H1 (cell line): ENCODE measurements around the gene RNF38. TPM values are rescaled to one million over a fixed set of nuclear protein-coding genes. Genes with fewer than 3 reads are reported as not detected.

Source experiments
- BCL11A ChIP-seq, 2 experiments: IDR thresholded peaks; one replicate each; pipeline ENCODE4 v1.6.1; 2011; ENCODE audit warnings: low read depth in 2 of 2, low read length in 2 of 2, mild to moderate bottlenecking in 2 of 2
- CBX5 ChIP-seq: fragments of 300-800, 300-1000 bp; sonication (generic); IDR thresholded peaks from 2 replicates; pipeline ENCODE4 v1.7.1; 2016; ENCODE audit warnings: antibody characterized with exemption, low read length, low read depth
- CHD1 ChIP-seq: IDR thresholded peaks from 2 replicates; pipeline ENCODE4 v1.6.1; 2012; ENCODE audit warnings: low read depth, low read length, improper control_type of control experiment
- CTBP2 ChIP-seq: IDR thresholded peaks from 2 replicates; pipeline ENCODE4 v1.7.0; 2011; ENCODE audit warnings: borderline replicate concordance, mild to moderate bottlenecking, moderate library complexity, mixed read lengths, low read length; ENCODE audit not compliant: insufficient read depth, insufficient read length
- JUND ChIP-seq: IDR thresholded peaks from 2 replicates; pipeline ENCODE4 v1.6.1; 2011; ENCODE audit warnings: mild to moderate bottlenecking, improper control_type of control experiment, low read length
- POU5F1 ChIP-seq: IDR thresholded peaks from 2 replicates; pipeline ENCODE4 v1.6.1; 2011; ENCODE audit warnings: low read depth, mild to moderate bottlenecking, low read length, moderate library complexity
- RFX5 ChIP-seq: IDR thresholded peaks from 2 replicates; pipeline ENCODE4 v1.6.1; 2011; ENCODE audit warnings: low read depth, low read length, improper control_type of control experiment, borderline replicate concordance
- RNF2 ChIP-seq: fragments of 200-900, 300-1000 bp; sonication (generic); IDR thresholded peaks from 2 replicates; pipeline ENCODE4 v1.7.1; 2016; ENCODE audit warnings: borderline replicate concordance, low read depth, mild to moderate bottlenecking, antibody characterized with exemption, low read length; ENCODE audit not compliant: poor library complexity, severe bottlenecking; ENCODE audit errors: missing control alignments
- SIN3A ChIP-seq, 2 experiments: IDR thresholded peaks in 1 of 2; conservative IDR thresholded peaks in 1 of 2; 2 replicates each; pipeline ENCODE4 v1.6.1; 2011 to 2012; ENCODE audit warnings: low read length in 2 of 2, improper control_type of control experiment in 1 of 2, low read depth in 1 of 2, mild to moderate bottlenecking in 1 of 2
- SIRT6 ChIP-seq: IDR thresholded peaks from one replicate; pipeline ENCODE4 v1.7.1; 2012; ENCODE audit warnings: low read length, inconsistent platforms
- SP2 ChIP-seq: IDR thresholded peaks from 2 replicates; pipeline ENCODE4 v1.6.1; 2012; ENCODE audit warnings: mild to moderate bottlenecking, low read length, inconsistent platforms
- polyA plus RNA-seq, 7 experiments: library from polyadenylated mRNA; depleted of rRNA in 3 of 7; stranded (reverse) in 5 of 7; unstranded in 2 of 7; fragments of >200 nt in 5 of 7; fragments of 200-250 nt in 2 of 7; gene quantifications; 1 replicate in 5 of 7; 2 replicates in 1 of 7; 4 replicates in 1 of 7; pipeline versions ENCODE4 v1.2.1 to v1.2.3, GENCODE V29; 2011 to 2013; ENCODE audit warnings: missing spikeins in 2 of 7, mixed read lengths in 2 of 7
- total RNA-seq: library from RNA; stranded (reverse); fragmentation: NEBNext Ultra II Directional; extraction: Animal tissue kit (Norgen Biotek cat#: 25700); gene quantifications from 2 replicates; pipeline ENCODE4 v1.2.1, GENCODE V29; 2021
- TF ChIP-seq, protein P1 (sequence below): fragments of 300-600 bp; sonication (generic); IDR thresholded peaks from 2 replicates; pipeline ENCODE4 v1.7.1; 2012; ENCODE audit warnings: low read length, moderate library complexity, mild to moderate bottlenecking, inconsistent platforms; ENCODE audit not compliant: insufficient replicate concordance

RNF38 gene
- total and polyA plus RNA-seq, 2 of the 8 experiments (the other 6 are each of a cell fraction or from before 2014, with no cell fraction given) = 54.9 to 60.9 TPM

GRCh38 chr9:36442710-36443109, 42.6 kb upstream of the RNF38 start (continued):
- TF ChIP-seq, protein P1, sequence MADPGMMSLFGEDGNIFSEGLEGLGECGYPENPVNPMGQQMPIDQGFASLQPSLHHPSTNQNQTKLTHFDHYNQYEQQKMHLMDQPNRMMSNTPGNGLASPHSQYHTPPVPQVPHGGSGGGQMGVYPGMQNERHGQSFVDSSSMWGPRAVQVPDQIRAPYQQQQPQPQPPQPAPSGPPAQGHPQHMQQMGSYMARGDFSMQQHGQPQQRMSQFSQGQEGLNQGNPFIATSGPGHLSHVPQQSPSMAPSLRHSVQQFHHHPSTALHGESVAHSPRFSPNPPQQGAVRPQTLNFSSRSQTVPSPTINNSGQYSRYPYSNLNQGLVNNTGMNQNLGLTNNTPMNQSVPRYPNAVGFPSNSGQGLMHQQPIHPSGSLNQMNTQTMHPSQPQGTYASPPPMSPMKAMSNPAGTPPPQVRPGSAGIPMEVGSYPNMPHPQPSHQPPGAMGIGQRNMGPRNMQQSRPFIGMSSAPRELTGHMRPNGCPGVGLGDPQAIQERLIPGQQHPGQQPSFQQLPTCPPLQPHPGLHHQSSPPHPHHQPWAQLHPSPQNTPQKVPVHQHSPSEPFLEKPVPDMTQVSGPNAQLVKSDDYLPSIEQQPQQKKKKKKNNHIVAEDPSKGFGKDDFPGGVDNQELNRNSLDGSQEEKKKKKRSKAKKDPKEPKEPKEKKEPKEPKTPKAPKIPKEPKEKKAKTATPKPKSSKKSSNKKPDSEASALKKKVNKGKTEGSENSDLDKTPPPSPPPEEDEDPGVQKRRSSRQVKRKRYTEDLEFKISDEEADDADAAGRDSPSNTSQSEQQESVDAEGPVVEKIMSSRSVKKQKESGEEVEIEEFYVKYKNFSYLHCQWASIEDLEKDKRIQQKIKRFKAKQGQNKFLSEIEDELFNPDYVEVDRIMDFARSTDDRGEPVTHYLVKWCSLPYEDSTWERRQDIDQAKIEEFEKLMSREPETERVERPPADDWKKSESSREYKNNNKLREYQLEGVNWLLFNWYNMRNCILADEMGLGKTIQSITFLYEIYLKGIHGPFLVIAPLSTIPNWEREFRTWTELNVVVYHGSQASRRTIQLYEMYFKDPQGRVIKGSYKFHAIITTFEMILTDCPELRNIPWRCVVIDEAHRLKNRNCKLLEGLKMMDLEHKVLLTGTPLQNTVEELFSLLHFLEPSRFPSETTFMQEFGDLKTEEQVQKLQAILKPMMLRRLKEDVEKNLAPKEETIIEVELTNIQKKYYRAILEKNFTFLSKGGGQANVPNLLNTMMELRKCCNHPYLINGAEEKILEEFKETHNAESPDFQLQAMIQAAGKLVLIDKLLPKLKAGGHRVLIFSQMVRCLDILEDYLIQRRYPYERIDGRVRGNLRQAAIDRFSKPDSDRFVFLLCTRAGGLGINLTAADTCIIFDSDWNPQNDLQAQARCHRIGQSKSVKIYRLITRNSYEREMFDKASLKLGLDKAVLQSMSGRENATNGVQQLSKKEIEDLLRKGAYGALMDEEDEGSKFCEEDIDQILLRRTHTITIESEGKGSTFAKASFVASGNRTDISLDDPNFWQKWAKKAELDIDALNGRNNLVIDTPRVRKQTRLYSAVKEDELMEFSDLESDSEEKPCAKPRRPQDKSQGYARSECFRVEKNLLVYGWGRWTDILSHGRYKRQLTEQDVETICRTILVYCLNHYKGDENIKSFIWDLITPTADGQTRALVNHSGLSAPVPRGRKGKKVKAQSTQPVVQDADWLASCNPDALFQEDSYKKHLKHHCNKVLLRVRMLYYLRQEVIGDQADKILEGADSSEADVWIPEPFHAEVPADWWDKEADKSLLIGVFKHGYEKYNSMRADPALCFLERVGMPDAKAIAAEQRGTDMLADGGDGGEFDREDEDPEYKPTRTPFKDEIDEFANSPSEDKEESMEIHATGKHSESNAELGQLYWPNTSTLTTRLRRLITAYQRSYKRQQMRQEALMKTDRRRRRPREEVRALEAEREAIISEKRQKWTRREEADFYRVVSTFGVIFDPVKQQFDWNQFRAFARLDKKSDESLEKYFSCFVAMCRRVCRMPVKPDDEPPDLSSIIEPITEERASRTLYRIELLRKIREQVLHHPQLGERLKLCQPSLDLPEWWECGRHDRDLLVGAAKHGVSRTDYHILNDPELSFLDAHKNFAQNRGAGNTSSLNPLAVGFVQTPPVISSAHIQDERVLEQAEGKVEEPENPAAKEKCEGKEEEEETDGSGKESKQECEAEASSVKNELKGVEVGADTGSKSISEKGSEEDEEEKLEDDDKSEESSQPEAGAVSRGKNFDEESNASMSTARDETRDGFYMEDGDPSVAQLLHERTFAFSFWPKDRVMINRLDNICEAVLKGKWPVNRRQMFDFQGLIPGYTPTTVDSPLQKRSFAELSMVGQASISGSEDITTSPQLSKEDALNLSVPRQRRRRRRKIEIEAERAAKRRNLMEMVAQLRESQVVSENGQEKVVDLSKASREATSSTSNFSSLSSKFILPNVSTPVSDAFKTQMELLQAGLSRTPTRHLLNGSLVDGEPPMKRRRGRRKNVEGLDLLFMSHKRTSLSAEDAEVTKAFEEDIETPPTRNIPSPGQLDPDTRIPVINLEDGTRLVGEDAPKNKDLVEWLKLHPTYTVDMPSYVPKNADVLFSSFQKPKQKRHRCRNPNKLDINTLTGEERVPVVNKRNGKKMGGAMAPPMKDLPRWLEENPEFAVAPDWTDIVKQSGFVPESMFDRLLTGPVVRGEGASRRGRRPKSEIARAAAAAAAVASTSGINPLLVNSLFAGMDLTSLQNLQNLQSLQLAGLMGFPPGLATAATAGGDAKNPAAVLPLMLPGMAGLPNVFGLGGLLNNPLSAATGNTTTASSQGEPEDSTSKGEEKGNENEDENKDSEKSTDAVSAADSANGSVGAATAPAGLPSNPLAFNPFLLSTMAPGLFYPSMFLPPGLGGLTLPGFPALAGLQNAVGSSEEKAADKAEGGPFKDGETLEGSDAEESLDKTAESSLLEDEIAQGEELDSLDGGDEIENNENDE = no peak
- TF ChIP-seq BCL11A (IDR thresholded peaks at IDR 0.05; ENCODE audit: low read depth in 2 of 2, low read length in 2 of 2) (no peak), CBX5 (no peak), CTBP2 (no peak), SIRT6 (no peak), CHD1 (no peak), SIN3A (conservative IDR thresholded peaks at IDR 0.05 in 1 of 2, IDR thresholded peaks at IDR 0.05 in 1 of 2; ENCODE audit: low read depth in 1 of 2, low read length in 2 of 2) (no peak), RNF2 (no peak), RFX5 (no peak), POU5F1 (no peak), JUND (no peak), SP2 (no peak)
